Thyroid gland (tissue), 4 donors: Measurements from ENCODE around the gene FGFR4.

Experiments used
- CTCF ChIP-seq, 6 experiments: fragments of 200-600 bp in 3 of 6; fragments of 450-650 bp in 3 of 6; sonication (generic) in 3 of 6; IDR thresholded peaks; one replicate each; pipeline ENCODE4 v1.5.1; 2016 to 2019; ENCODE audit warnings: antibody characterized with exemption in 6 of 6, mild to moderate bottlenecking in 2 of 6, inconsistent platforms in 1 of 6, moderate library complexity in 1 of 6
- POLR2A ChIP-seq, 2 donors: fragments of 450-650 bp; IDR thresholded peaks; one replicate each; pipeline ENCODE4 v1.6.1; 2017; ENCODE audit warnings: antibody characterized with exemption in 2 of 2, mild to moderate bottlenecking in 2 of 2, moderate library complexity in 1 of 2

GRCh38 chr5:177134697-177135225 lies 48.0 kb downstream of the FGFR4 start:
- TF ChIP-seq CTCF (IDR thresholded peaks at IDR 0.05) (no peak), POLR2A (IDR thresholded peaks at IDR 0.05) (no peak)
